ENCODE measurements around the gene SLC6A3.

- no peak for TF ChIP-seq BRD9 (IDR thresholded peaks at IDR 0.05; ENCODE audit: low read depth, partially characterized antibody)
- no peak for TF ChIP-seq DPF2 (IDR thresholded peaks at IDR 0.05)
- no peak for TF ChIP-seq CTCF (IDR thresholded peaks at IDR 0.05 in 2 of 3, conservative IDR thresholded peaks at IDR 0.05 in 1 of 3; ENCODE audit: insufficient read depth in 2 of 3, low read depth in 1 of 3, low read length in 3 of 3)
- TF ChIP-seq BRF2 (IDR thresholded peaks at IDR 0.05; ENCODE audit: borderline replicate concordance, insufficient read depth, insufficient read length), result no peak
- TF ChIP-seq ZNF445 (CRISPR knock-in tag; IDR thresholded peaks at IDR 0.05; ENCODE audit: low read depth), result no peak
- TF ChIP-seq CHCHD3 (CRISPR knock-in tag; IDR thresholded peaks at IDR 0.05), result no peak
- TF ChIP-seq ZNF830 (CRISPR knock-in tag; IDR thresholded peaks at IDR 0.05), result no peak
- TF ChIP-seq FOSL1 (tag; conservative IDR thresholded peaks at IDR 0.05), result no peak
- TF ChIP-seq RAD51 (IDR thresholded peaks at IDR 0.05; ENCODE audit: borderline replicate concordance, low read depth), result no peak
- no peak for TF ChIP-seq BCOR (IDR thresholded peaks at IDR 0.05)
- TF ChIP-seq TAL1 (IDR thresholded peaks at IDR 0.05), result no peak
- no peak for TF ChIP-seq BRF1 (IDR thresholded peaks at IDR 0.05; ENCODE audit: borderline replicate concordance, extremely low read depth, insufficient read length)
- TF ChIP-seq TEAD4 (IDR thresholded peaks at IDR 0.05; ENCODE audit: low read length), result no peak
- TF ChIP-seq TEAD4 (CRISPR knock-in tag; IDR thresholded peaks at IDR 0.05; ENCODE audit: borderline replicate concordance), result no peak
- no peak for TF ChIP-seq KLF16 (IDR thresholded peaks at IDR 0.05)
Measured at GRCh38 chr5:1429066-1429465, 16.2 kb downstream of the SLC6A3 start.
